Measurements from ENCODE around the gene FSD1L. TPM values are rescaled to one million over a fixed set of nuclear protein-coding genes. Genes with fewer than 3 reads are reported as not detected.
A peak's percentile ranks its signal among the peaks of the same experiment; 100 is the strongest.

The FSD1L gene
- total RNA-seq, 1 donor = 5.6 TPM

- DNase-seq (ENCODE audit: low read depth) = peak; percentile 49
- peak; percentile 58 for TF ChIP-seq CTCF (IDR thresholded peaks at IDR 0.05; ENCODE audit: insufficient read depth, low read depth, low read length)
- H3K4me3 ChIP-seq (ENCODE audit: low read depth, low read length) = no peak overlapping the region
Measured at GRCh38 chr9:105475302-105475701, 27.5 kb downstream of the FSD1L start.

- TF ChIP-seq CTCF (IDR thresholded peaks at IDR 0.05; ENCODE audit: insufficient read depth, low read depth, low read length) = no peak
Measured at GRCh38 chr9:105479846-105480245, 32.0 kb downstream of the FSD1L start.

GRCh38 chr9:105483618-105484017, 35.8 kb downstream of the FSD1L start:
- no peak for TF ChIP-seq CTCF (IDR thresholded peaks at IDR 0.05; ENCODE audit: insufficient read depth, low read depth, low read length)

More at GRCh38 chr9:105479846-105480245, 32.0 kb downstream of the FSD1L start:
- no peak for DNase-seq (ENCODE audit: low read depth)
- H3K4me3 ChIP-seq (ENCODE audit: low read depth, low read length) = no peak overlapping the region

GRCh38 chr9:105484226-105484625, 36.4 kb downstream of the FSD1L start:
- H3K4me3 ChIP-seq (ENCODE audit: low read depth, low read length) = no peak overlapping the region
- TF ChIP-seq CTCF (IDR thresholded peaks at IDR 0.05; ENCODE audit: insufficient read depth, low read depth, low read length) = no peak
- DNase-seq (ENCODE audit: low read depth) = no peak

More at GRCh38 chr9:105483618-105484017, 35.8 kb downstream of the FSD1L start:
- no peak overlapping the region for H3K4me3 ChIP-seq (ENCODE audit: low read depth, low read length)
- DNase-seq (ENCODE audit: low read depth) = no peak

- no peak for DNase-seq (ENCODE audit: low read depth)
- TF ChIP-seq CTCF (IDR thresholded peaks at IDR 0.05; ENCODE audit: insufficient read depth, low read depth, low read length) = no peak
- no peak overlapping the region for H3K4me3 ChIP-seq (ENCODE audit: low read depth, low read length)
Measured at GRCh38 chr9:105485131-105485530, 37.3 kb downstream of the FSD1L start.

- DNase-seq (ENCODE audit: low read depth) = no peak
- no peak for TF ChIP-seq CTCF (IDR thresholded peaks at IDR 0.05; ENCODE audit: insufficient read depth, low read depth, low read length)
- no peak overlapping the region for H3K4me3 ChIP-seq (ENCODE audit: low read depth, low read length)
Measured at GRCh38 chr9:105496826-105497225, 49.0 kb downstream of the FSD1L start.

- H3K4me3 ChIP-seq (ENCODE audit: low read depth, low read length) = no peak overlapping the region
- TF ChIP-seq CTCF (IDR thresholded peaks at IDR 0.05; ENCODE audit: insufficient read depth, low read depth, low read length) = no peak
Measured at GRCh38 chr9:105497704-105498103, 49.9 kb downstream of the FSD1L start.

More at GRCh38 chr9:105497704-105498103, 49.9 kb downstream of the FSD1L start:
- DNase-seq (ENCODE audit: low read depth) = no peak

Data from fibroblast of villous mesenchyme (primary cell).